Astrocyte of the cerebellum (primary cell): ENCODE results near the gene ARPC3.
"Not testable (repeated sequence)": the region's sequence is repeated elsewhere in the genome, so short reads cannot be mapped to it uniquely, and the experiment has no call there.

ENCODE experiments used
- DNase-seq: peaks from one replicate; pipeline ENCODE4 v3.0.0-alpha.2; 2011; ENCODE audit warnings: low read depth
- H3K4me3 ChIP-seq: 2 replicates; pipeline ENCODE4 v1.5.1; 2011; ENCODE audit warnings: mild to moderate bottlenecking, low read depth, low read length, moderate library complexity
- in situ Hi-C: cut with HindIII; loops from 2 replicates; pipeline ENCODE4 v1.10.0; 2017; ENCODE audit warnings: low sequenced_read_pairs
- TF ChIP-seq, protein P1 (sequence below): IDR thresholded peaks from 2 replicates; pipeline ENCODE4 v1.5.1; 2012; ENCODE audit warnings: low read length, low read depth, moderate library complexity, mild to moderate bottlenecking; ENCODE audit errors: missing control alignments

ARPC3 gene

DNA sequence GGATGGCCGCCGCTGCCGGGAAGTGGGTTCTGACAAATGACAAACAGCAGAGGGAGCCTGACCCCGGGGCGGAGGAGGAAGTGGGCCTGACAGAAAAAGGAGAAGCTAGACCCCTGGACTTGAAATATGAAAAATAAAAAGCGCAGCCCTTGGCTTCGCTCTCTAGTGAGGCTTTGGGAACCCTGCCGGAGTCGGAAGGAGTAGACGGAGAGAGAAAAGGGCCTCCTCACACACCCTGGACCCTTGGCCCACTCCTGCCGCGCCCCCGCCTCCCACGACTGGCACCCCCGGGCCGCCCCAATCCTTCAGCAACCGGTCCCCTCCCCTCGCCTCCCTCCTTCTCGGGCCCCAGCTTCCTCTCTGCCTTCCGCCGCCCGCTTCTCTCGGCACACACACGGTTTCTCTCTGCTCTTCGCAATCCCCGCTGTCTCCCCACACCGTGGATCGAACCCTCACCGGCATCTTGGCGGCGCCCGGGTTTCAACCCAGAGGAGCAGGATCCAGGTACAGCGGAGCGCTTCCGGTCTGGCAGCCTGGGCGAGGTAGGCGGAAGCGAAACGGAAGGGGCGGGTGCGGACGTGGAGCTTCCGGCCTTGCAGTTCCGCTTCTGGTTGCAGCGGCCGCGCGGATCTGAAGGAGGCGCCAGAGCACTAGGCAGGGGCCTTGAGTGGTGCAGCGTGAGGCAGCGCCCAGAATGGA lies at the start of gene ARPC3:
TSS of gene ARPC3 (minus strand) at position 539 of the 699 bp plus-strand sequence. CDS start at position 462, 77 bp downstream.
- TF ChIP-seq, protein P1, sequence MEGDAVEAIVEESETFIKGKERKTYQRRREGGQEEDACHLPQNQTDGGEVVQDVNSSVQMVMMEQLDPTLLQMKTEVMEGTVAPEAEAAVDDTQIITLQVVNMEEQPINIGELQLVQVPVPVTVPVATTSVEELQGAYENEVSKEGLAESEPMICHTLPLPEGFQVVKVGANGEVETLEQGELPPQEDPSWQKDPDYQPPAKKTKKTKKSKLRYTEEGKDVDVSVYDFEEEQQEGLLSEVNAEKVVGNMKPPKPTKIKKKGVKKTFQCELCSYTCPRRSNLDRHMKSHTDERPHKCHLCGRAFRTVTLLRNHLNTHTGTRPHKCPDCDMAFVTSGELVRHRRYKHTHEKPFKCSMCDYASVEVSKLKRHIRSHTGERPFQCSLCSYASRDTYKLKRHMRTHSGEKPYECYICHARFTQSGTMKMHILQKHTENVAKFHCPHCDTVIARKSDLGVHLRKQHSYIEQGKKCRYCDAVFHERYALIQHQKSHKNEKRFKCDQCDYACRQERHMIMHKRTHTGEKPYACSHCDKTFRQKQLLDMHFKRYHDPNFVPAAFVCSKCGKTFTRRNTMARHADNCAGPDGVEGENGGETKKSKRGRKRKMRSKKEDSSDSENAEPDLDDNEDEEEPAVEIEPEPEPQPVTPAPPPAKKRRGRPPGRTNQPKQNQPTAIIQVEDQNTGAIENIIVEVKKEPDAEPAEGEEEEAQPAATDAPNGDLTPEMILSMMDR = peak; percentile 80
- peak within 1 kb of the TSS; percentile 98 for H3K4me3 ChIP-seq
- peak; percentile 87 for DNase-seq
- in situ Hi-C loops = no loop called here

DNA sequence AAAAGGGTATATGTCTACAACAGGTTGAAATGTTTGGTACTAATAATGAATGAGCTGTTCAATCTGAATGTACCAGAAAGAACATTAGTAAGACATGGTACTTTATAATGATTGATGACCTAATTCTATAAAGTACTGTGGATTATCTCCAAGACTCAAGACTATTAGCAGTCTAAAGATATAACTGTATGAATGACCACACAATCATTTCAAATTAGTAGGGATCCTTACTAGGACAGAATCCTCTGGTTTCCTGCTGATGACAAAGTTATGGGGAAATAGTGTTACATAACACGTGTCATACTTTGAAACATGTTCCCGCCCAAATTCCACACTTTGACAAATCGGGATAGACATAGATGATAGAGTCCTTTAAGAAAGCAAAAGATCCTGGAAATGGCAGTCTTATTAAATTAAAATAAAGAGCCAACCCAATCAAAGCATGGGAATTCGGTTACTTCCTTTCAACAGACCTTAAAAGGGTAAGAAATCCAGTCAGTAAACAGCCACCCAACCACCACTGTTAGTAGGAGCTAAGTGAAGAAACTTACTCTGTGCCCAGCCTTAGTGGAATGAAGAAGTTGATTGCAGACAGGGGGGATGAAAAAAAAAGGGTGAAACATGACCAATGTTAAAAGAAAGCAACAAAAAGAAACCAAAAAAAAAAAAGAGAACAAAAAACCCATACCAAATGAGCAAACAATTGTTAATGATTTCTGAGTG lies 49.0 kb upstream of the ARPC3 start:
- no peak for DNase-seq
- in situ Hi-C loops = no loop called here
- TF ChIP-seq, protein P1 = no peak
- H3K4me3 ChIP-seq = no peak overlapping the region

DNA sequence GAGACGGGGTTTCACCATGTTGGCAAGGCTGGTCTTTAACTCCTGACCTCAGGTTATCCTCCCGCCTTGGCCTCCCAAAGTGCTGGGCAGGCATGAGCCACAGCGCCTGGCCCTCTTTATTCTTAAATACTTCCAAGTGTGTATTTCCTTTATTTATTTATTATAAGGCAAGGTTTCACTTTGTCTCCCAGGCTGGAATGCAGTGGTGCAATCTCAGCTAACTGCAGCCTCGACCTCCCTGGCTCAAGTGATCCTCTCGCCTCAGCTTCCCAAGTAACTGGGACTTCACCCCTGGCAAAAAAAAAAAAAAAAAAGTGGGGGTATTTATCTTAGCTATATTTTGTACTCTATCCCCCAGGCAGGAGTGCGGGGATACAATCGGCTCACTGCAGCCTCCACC lies 25.3 kb upstream of the ARPC3 start:
- in situ Hi-C loops = no loop called here
- DNase-seq = no peak
- TF ChIP-seq, protein P1 = no peak

DNA sequence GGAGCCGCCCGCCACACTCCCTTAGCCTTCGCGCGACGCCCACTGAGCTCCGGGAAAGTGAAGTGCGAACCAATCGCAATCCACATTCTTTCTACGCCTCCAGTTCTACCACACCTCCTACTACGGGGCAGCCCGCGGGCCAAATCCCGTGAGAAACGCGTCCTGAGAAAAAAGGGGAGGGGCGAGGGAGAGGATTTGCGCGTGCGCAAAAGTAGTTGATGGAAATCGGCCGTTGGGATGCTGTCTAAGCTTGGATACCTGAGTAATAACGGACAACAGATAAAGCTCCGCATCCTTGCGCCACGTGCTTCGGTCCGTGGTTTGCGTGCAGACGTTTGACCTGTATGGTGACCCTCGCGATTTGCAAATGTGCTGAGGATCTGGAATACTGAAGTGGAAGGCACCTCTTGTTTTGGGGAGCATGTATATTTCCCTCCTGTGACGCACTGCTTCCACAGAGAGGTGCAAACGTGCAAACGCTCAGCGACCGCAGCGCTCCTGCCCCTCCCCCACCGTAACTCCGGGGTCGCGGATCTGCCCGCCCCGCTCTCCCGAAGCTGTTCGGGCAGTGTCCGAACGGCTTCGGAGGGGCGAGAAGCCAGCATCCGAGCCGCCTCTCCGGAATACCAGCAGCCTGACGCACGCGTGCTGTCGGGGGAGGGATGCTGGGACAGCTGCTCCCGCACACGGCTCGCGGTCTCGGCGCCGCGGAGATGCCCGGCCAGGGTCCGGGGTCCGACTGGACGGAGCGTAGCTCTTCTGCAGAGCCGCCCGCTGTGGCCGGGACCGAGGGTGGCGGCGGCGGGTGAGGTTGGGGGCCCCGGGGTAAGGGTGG lies 18.3 kb upstream of the ARPC3 start, which contains the start of the genes FAM216A and GPN3:
TSS of gene FAM216A (plus strand) at position 632 of the 835 bp plus-strand sequence. CDS start at position 663, 31 bp downstream.
TSS of gene GPN3 (minus strand) at position 44 of the 835 bp plus-strand sequence. CDS start 54 bp downstream, outside the sequence.
- H3K4me3 ChIP-seq = peak within 1 kb of the TSS; percentile 74
- TF ChIP-seq, protein P1 = no peak
- DNase-seq = peak; percentile 97
- in situ Hi-C loops = no loop called here

More for the DNA sequence above, 25.3 kb upstream of the ARPC3 start:
- H3K4me3 ChIP-seq = no peak overlapping the region

DNA sequence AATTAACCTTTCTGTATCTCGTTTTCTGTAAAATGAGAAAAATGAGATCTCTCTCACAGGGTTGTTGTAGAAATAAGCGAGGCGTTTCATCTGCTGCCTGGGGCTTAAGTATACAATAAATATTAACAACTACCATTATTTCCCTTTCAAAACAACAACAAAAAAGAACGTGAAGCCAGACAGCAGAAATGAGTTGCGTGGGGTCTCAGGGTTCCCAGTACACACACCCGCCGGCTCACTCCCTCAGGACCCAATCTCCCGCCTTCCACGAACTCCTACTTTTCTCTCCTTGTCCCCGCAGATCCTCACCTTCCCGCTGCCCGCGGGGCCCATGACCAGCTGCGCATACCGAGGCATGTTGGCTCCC lies 17.7 kb upstream of the ARPC3 start:
- peak overlapping the region; percentile 74 for H3K4me3 ChIP-seq
- in situ Hi-C loops = no loop called here
- no peak for DNase-seq
- TF ChIP-seq, protein P1 = no peak

DNA sequence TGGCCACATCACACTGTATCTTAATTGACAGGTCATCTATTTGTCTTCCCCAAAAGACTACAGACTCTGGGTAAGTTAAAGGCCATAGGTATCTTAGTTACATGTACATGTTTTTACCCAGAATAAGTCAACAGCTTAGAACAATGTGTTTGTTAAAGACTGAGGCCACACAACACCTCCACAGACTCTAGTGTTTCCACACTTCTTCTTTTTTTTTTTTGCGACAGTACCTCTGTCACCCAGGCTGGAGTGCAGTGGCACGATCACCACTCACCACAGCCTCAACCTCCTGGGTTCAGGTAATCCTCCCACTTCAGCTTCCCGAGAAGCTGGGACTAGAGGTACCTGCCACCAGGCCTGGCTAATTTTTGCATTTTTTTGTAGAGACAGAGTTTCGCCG lies 16.7 kb upstream of the ARPC3 start:
- no peak overlapping the region for H3K4me3 ChIP-seq
- TF ChIP-seq, protein P1 = no peak
- in situ Hi-C loops = no loop called here
- no peak for DNase-seq

DNA sequence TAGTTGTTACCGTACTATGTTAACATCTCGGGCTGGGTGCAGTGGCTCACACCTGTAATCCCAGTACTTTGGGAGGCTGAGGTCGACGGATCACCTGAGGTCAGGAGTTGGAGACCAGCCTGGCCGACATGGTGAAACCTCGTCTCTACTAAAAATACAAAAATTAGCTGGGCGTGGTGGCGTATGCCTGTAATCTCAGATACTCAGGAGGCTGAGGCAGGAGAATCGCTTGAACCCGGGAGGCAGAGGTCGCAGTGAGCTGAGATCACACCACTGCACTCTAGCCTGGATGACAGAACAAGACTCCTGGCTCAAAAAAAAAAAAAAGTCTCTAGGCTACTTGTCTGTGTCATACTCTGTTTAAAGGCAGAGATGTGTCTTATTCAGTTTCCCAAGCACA lies 15.6 kb upstream of the ARPC3 start:
- DNase-seq, in situ Hi-C loops, H3K4me3 ChIP-seq: not testable (repeated sequence)
